Measurements from ENCODE around the gene SLIT2. TPM values are rescaled to one million over a fixed set of nuclear protein-coding genes. Genes with fewer than 3 reads are reported as not detected.

SLIT2 gene
- total RNA-seq, 2 experiments from 2014 or later, result not detected

- H3K27me3 Mint-ChIP-seq, result peaks cover 49% of the 10 kb centered on the region
- ChIA-PET POLR2A (no interaction called here), CTCF (interaction anchor here (0.7 kb wide), 1 partner anchor 1601 kb away, joined by 3 read pairs; no protein-coding TSS in a partner anchor)
- no peaks in the 10 kb centered on the region for H3K36me3 Mint-ChIP-seq (ENCODE audit: low read depth)
- DNase-seq, result no peak
- H3K9me3 Mint-ChIP-seq, result no peaks in the 10 kb centered on the region
- peaks cover 8% of the 10 kb centered on the region for H3K4me1 Mint-ChIP-seq
- no peak overlapping the region for H3K27ac Mint-ChIP-seq
- no peak overlapping the region for H3K4me3 Mint-ChIP-seq
Measured at GRCh38 chr4:20254511-20255250, 3.0 kb downstream of the SLIT2 start.

GRCh38 chr4:20255251-20255586 lies 3.5 kb downstream of the SLIT2 start:
- Mint-ChIP-seq H3K4me1 (peaks cover 8% of the 10 kb centered on the region), H3K27me3 (peaks cover 49% of the 10 kb centered on the region)

DNA sequence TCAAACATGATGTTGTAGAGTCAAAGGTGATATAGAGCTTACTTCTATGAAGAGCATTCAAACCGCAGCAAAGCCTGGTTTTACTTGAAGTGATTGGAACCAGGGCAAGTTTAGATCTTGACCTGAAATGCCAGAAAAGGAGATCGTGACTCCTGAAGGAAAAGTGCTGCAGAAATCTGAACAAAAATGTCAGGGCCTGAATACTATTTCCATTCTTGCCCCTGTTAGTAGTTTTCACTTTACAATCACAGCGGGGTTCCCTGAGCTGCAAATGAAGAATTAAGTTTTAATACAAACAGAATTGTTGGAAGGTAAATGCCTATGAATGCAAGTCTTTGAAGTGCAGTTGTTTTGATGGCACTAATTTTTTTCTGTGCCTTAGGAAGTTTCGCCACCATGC lies 4.1 kb downstream of the SLIT2 start:
- no peak overlapping the region for H3K4me3 Mint-ChIP-seq
- H3K27me3 Mint-ChIP-seq, result peaks cover 44% of the 10 kb centered on the region
- no peaks in the 10 kb centered on the region for H3K9me3 Mint-ChIP-seq
- ChIA-PET POLR2A (no interaction called here), CTCF (no interaction called here)
- DNase-seq, result no peak
- no peak overlapping the region for H3K27ac Mint-ChIP-seq
- peaks cover 8% of the 10 kb centered on the region for H3K4me1 Mint-ChIP-seq
- H3K36me3 Mint-ChIP-seq (ENCODE audit: low read depth), result no peaks in the 10 kb centered on the region

More at GRCh38 chr4:20255251-20255586, 3.5 kb downstream of the SLIT2 start:
- Mint-ChIP-seq H3K36me3 (ENCODE audit: low read depth) (no peaks in the 10 kb centered on the region), H3K4me3 (no peak overlapping the region), H3K27ac (no peak overlapping the region), H3K9me3 (no peaks in the 10 kb centered on the region)
- POLR2A ChIA-PET, result no interaction called here
- no peak for DNase-seq
- CTCF ChIA-PET, result no interaction called here

DNA sequence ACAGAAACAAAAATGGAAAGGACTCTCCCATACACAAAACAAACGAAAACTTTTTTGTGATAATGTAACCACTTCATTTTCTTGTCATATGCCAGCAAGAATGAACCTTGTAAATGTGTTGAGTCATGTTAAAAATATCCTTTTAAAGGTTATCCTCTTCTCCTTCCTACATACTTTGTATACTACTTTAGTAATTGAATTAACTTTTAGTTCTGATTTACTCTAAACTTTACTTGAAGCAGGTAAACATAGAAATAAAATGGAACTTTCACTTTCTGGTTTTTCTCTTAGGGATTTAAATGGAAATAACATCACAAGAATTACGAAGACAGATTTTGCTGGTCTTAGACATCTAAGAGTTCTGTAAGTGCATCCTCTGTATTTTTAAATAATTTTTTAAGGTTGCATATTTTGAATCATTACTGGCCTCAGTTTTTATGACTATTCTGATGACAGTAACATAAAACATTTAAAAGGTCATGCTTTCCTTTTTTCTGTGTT lies 4.7 kb downstream of the SLIT2 start:
- ChIA-PET CTCF (no interaction called here), POLR2A (no interaction called here)
- Mint-ChIP-seq H3K27ac (no peak overlapping the region), H3K9me3 (no peaks in the 10 kb centered on the region), H3K4me1 (peaks cover 6% of the 10 kb centered on the region), H3K4me3 (no peak overlapping the region), H3K36me3 (ENCODE audit: low read depth) (no peaks in the 10 kb centered on the region), H3K27me3 (peaks cover 39% of the 10 kb centered on the region)
- no peak for DNase-seq

GRCh38 chr4:20259707-20260106 lies 8.0 kb downstream of the SLIT2 start:
- ChIA-PET CTCF (no interaction called here), POLR2A (no interaction called here)
- Mint-ChIP-seq H3K9me3 (no peaks in the 10 kb centered on the region), H3K4me1 (peaks cover 2% of the 10 kb centered on the region), H3K27ac (no peak overlapping the region), H3K4me3 (no peak overlapping the region), H3K27me3 (peaks cover 18% of the 10 kb centered on the region), H3K36me3 (ENCODE audit: low read depth) (no peaks in the 10 kb centered on the region)
- DNase-seq, result no peak

GRCh38 chr4:20260821-20261220 lies 9.1 kb downstream of the SLIT2 start:
- H3K27ac Mint-ChIP-seq, result no peak overlapping the region
- no peaks in the 10 kb centered on the region for H3K4me1 Mint-ChIP-seq
- H3K36me3 Mint-ChIP-seq (ENCODE audit: low read depth), result no peaks in the 10 kb centered on the region
- no peaks in the 10 kb centered on the region for H3K9me3 Mint-ChIP-seq
- ChIA-PET CTCF (no interaction called here), POLR2A (no interaction called here)
- DNase-seq, result no peak
- H3K27me3 Mint-ChIP-seq, result peaks cover 7% of the 10 kb centered on the region
- H3K4me3 Mint-ChIP-seq, result no peak overlapping the region

GRCh38 chr4:20262221-20262620 lies 10.5 kb downstream of the SLIT2 start:
- no peaks in the 10 kb centered on the region for H3K4me1 Mint-ChIP-seq
- peaks cover 2% of the 10 kb centered on the region for H3K27me3 Mint-ChIP-seq
- H3K9me3 Mint-ChIP-seq, result no peaks in the 10 kb centered on the region
- DNase-seq, result no peak
- ChIA-PET POLR2A (no interaction called here), CTCF (interaction anchor here (1.4 kb wide), 1 partner anchor 20 kb away, joined by 3 read pairs; no protein-coding TSS in a partner anchor)
- H3K36me3 Mint-ChIP-seq (ENCODE audit: low read depth), result no peaks in the 10 kb centered on the region
- H3K4me3 Mint-ChIP-seq, result no peak overlapping the region
- H3K27ac Mint-ChIP-seq, result no peak overlapping the region

DNA sequence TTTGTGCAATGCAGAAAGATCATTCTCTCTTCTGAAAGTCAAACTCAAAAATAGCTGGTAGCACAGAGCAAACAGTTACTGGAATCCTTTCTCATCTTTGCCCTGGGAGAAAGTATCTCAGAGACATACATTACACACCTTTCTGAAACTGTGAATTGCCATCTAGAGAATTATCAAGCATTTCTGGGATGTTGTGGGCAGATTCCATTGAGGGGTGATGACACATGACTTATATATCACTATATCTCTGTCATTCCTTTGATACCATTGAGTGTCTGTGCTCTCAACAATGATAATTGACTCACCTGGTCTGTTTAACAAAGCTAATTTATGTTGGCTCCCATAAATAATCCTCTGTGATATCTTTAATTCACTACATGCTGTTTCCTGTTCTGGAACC lies 13.0 kb downstream of the SLIT2 start:
- Mint-ChIP-seq H3K27ac (no peak overlapping the region), H3K36me3 (ENCODE audit: low read depth) (no peaks in the 10 kb centered on the region), H3K4me1 (no peaks in the 10 kb centered on the region), H3K27me3 (peaks cover 2% of the 10 kb centered on the region), H3K4me3 (no peak overlapping the region), H3K9me3 (no peaks in the 10 kb centered on the region)
- DNase-seq, result no peak
- POLR2A ChIA-PET, result no interaction called here
- CTCF ChIA-PET, result no interaction called here

GRCh38 chr4:20265726-20266125 lies 14.0 kb downstream of the SLIT2 start:
- Mint-ChIP-seq H3K9me3 (no peaks in the 10 kb centered on the region), H3K36me3 (ENCODE audit: low read depth) (no peaks in the 10 kb centered on the region), H3K27ac (no peak overlapping the region), H3K27me3 (peaks cover 2% of the 10 kb centered on the region), H3K4me3 (no peak overlapping the region), H3K4me1 (no peaks in the 10 kb centered on the region)
- no peak for DNase-seq
- ChIA-PET CTCF (no interaction called here), POLR2A (no interaction called here)

GRCh38 chr4:20266215-20267082 lies 14.7 kb downstream of the SLIT2 start:
- no peak for DNase-seq
- Mint-ChIP-seq H3K36me3 (ENCODE audit: low read depth) (no peaks in the 10 kb centered on the region), H3K4me3 (no peak overlapping the region), H3K9me3 (no peaks in the 10 kb centered on the region), H3K27me3 (no peaks in the 10 kb centered on the region), H3K4me1 (no peaks in the 10 kb centered on the region), H3K27ac (no peak overlapping the region)
- POLR2A ChIA-PET, result no interaction called here
- CTCF ChIA-PET, result no interaction called here

- ChIA-PET CTCF (no interaction called here), POLR2A (no interaction called here)
- Mint-ChIP-seq H3K4me3 (no peak overlapping the region), H3K9me3 (no peaks in the 10 kb centered on the region), H3K4me1 (no peaks in the 10 kb centered on the region), H3K27me3 (no peaks in the 10 kb centered on the region), H3K36me3 (ENCODE audit: low read depth) (no peaks in the 10 kb centered on the region), H3K27ac (no peak overlapping the region)
- no peak for DNase-seq
Measured at GRCh38 chr4:20268028-20268427, 16.3 kb downstream of the SLIT2 start.

- no peak for DNase-seq
- Mint-ChIP-seq H3K4me1 (no peaks in the 10 kb centered on the region), H3K36me3 (ENCODE audit: low read depth) (no peaks in the 10 kb centered on the region), H3K27ac (no peak overlapping the region), H3K9me3 (no peaks in the 10 kb centered on the region), H3K27me3 (no peaks in the 10 kb centered on the region), H3K4me3 (no peak overlapping the region)
- CTCF ChIA-PET, result no interaction called here
- POLR2A ChIA-PET, result no interaction called here
Measured at GRCh38 chr4:20269320-20269719, 17.6 kb downstream of the SLIT2 start.

- CTCF ChIA-PET, result no interaction called here
- Mint-ChIP-seq H3K9me3 (no peaks in the 10 kb centered on the region), H3K36me3 (ENCODE audit: low read depth) (no peaks in the 10 kb centered on the region), H3K4me1 (no peaks in the 10 kb centered on the region), H3K27me3 (no peaks in the 10 kb centered on the region), H3K27ac (no peak overlapping the region), H3K4me3 (no peak overlapping the region)
- POLR2A ChIA-PET, result no interaction called here
- DNase-seq, result no peak
Measured at GRCh38 chr4:20271950-20272349, 20.2 kb downstream of the SLIT2 start.

All from activated CD4-positive, alpha-beta T cell treated with anti-CD3 and anti-CD28 coated beads, Interleukin-2, amount 10 ng/mL, durations not matched to agents 7 days and 5 days (primary cell).